C4-2B (cell line): ENCODE results near the gene ADAM12.

Source experiments
- ZFX ChIP-seq: fragments of 450-650 bp; IDR thresholded peaks from 2 replicates; pipeline ENCODE4 v1.6.1; 2017
- TF ChIP-seq, protein P1 (sequence below): fragments of 450-650 bp; conservative IDR thresholded peaks from 2 replicates; pipeline ENCODE4 v1.5.1; 2017; ENCODE audit warnings: mild to moderate bottlenecking

DNA sequence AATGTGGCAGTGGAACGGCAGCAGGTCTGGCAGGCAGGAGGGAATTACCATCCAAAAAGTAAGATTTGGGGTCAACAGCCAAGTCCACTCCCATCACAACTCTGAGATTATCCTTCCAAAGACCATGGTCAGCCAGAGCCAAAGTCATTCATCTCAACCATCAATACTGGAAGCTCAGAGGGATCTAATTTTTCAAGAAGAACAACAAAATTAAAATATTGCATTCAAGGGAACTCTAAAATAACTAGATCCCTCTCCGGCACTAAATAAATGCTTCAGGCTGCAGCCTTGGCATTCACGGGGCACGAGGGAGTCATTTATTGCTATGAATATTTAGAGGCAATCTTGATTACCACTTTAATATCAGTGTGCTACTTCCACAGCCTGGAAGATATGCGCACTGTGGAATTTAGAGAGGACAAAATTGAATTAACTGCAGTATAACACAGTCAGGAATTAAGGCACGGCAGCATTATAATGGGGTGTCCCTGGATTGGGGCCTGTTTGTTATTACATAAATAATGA is 102.0 kb downstream of the ADAM12 start:
- TF ChIP-seq, protein P1, sequence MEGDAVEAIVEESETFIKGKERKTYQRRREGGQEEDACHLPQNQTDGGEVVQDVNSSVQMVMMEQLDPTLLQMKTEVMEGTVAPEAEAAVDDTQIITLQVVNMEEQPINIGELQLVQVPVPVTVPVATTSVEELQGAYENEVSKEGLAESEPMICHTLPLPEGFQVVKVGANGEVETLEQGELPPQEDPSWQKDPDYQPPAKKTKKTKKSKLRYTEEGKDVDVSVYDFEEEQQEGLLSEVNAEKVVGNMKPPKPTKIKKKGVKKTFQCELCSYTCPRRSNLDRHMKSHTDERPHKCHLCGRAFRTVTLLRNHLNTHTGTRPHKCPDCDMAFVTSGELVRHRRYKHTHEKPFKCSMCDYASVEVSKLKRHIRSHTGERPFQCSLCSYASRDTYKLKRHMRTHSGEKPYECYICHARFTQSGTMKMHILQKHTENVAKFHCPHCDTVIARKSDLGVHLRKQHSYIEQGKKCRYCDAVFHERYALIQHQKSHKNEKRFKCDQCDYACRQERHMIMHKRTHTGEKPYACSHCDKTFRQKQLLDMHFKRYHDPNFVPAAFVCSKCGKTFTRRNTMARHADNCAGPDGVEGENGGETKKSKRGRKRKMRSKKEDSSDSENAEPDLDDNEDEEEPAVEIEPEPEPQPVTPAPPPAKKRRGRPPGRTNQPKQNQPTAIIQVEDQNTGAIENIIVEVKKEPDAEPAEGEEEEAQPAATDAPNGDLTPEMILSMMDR = no peak
- no peak for TF ChIP-seq ZFX
